ENCODE data around the gene HLA-DOB. TPM values are rescaled to one million over a fixed set of nuclear protein-coding genes. Genes with fewer than 3 reads are reported as not detected.

The HLA-DOB gene
- total RNA-seq, 1 experiment from 2014 or later = 0.64 TPM

- no peak overlapping the region for H3K4me3 ChIP-seq (replicated peaks in 1 of 2; ENCODE audit: low read depth in 1 of 2, low read length in 2 of 2)
- ChIA-PET RAD21 (ENCODE audit: low non-redundant PET in 1 of 2, low total read pairs in 2 of 2, uncharacterized antibody in 2 of 2, unreplicated experiment in 2 of 2) (no interaction called here), POLR2A (no interaction called here), CTCF (no interaction called here)
- DNase-seq (ENCODE audit: low read depth, low spot score) (no peak), ATAC-seq (no peak)
- no peaks in the 10 kb centered on the region for H3K9me3 ChIP-seq (ENCODE audit: control insufficient read depth in 1 of 2, insufficient read depth in 1 of 2, low read depth in 1 of 2, low read length in 2 of 2)
- no peaks in the 10 kb centered on the region for H3K9me2 ChIP-seq (ENCODE audit: insufficient read depth)
- no peaks in the 10 kb centered on the region for H3K27me3 ChIP-seq (ENCODE audit: insufficient read depth, low read length)
- H2AFZ ChIP-seq (ENCODE audit: low read depth, low read length, poor library complexity, severe bottlenecking) = no peak overlapping the region
- H3K79me2 ChIP-seq (ENCODE audit: insufficient read depth, low read length) = no peaks in the 10 kb centered on the region
- no peak overlapping the region for H3K27ac ChIP-seq (ENCODE audit: low read depth, low read length)
- BruUV-seq (replicated peaks) = no TSS peak
- H3K36me3 ChIP-seq (ENCODE audit: control insufficient read depth in 1 of 2, insufficient read depth in 2 of 2, low read length in 2 of 2) = no peaks in the 10 kb centered on the region; a peak in 1 of 4 replicates
- intact Hi-C loops (cut with micrococcal nuclease) = no loop called here
- no peaks in the 10 kb centered on the region for H4K20me1 ChIP-seq (ENCODE audit: insufficient read depth)
- peaks cover 8 to 15% of the 10 kb centered on the region in 2 experiments; a peak in 3 of 4 replicates for H3K4me1 ChIP-seq (ENCODE audit: control insufficient read depth in 1 of 2, insufficient read depth in 2 of 2, low read length in 2 of 2)
- no peak for TF ChIP-seq JUND (IDR thresholded peaks at IDR 0.05)
- no peak for TF ChIP-seq TCF7L2 (IDR thresholded peaks at IDR 0.05; ENCODE audit: borderline replicate concordance, extremely low read depth, insufficient read depth, insufficient read length)
- TF ChIP-seq ELF1 (IDR thresholded peaks at IDR 0.05; ENCODE audit: borderline replicate concordance, low read depth) = no peak
- no peak for TF ChIP-seq EZH2 (IDR thresholded peaks at IDR 0.05)
- no peak for TF ChIP-seq ZFX (IDR thresholded peaks at IDR 0.05)
- no peak for TF ChIP-seq FOSL1 (IDR thresholded peaks at IDR 0.05; ENCODE audit: low read depth)
- TF ChIP-seq ZNF274 (IDR thresholded peaks at IDR 0.05; ENCODE audit: low read depth, low read length) = no peak
- no peak for TF ChIP-seq MAX (IDR thresholded peaks at IDR 0.05)
- TF ChIP-seq SP1 (IDR thresholded peaks at IDR 0.05; ENCODE audit: low read depth) = no peak
- TF ChIP-seq CTCF (IDR thresholded peaks at IDR 0.05 in 2 of 3, conservative IDR thresholded peaks at IDR 0.05 in 1 of 3; ENCODE audit: borderline replicate concordance in 1 of 3, insufficient read depth in 1 of 3, low read depth in 2 of 3, low read length in 2 of 3) = no peak
- TF ChIP-seq CEBPB (IDR thresholded peaks at IDR 0.05; ENCODE audit: low read depth) = no peak
- TF ChIP-seq ATF3 (IDR thresholded peaks at IDR 0.05) = no peak
- TF ChIP-seq POLR2AphosphoS5 (IDR thresholded peaks at IDR 0.05; ENCODE audit: low read depth, low read length) = no peak
- TF ChIP-seq YY1 (IDR thresholded peaks at IDR 0.05; ENCODE audit: extremely low read depth, insufficient replicate concordance, low read depth, low read length) = no peak
- TF ChIP-seq POLR2A (IDR thresholded peaks at IDR 0.05; ENCODE audit: borderline replicate concordance, extremely low read depth, insufficient read depth, insufficient read length) = no peak
- TF ChIP-seq RAD21 (IDR thresholded peaks at IDR 0.05; ENCODE audit: low read depth) = no peak
- H3K9ac ChIP-seq (ENCODE audit: low read length) = no peak overlapping the region
- H3K4me2 ChIP-seq (ENCODE audit: low read length) = no peak overlapping the region
Observed at GRCh38 chr6:32847004-32847403, 30.2 kb upstream of the HLA-DOB start.
